Neural cell (in vitro differentiated cells): Measurements from ENCODE around the gene MXD1. TPM values are rescaled to one million over a fixed set of nuclear protein-coding genes. Genes with fewer than 3 reads are reported as not detected.

ENCODE experiments used
- H2AFZ ChIP-seq: fragments of 200-600, 300-800 bp; sonication (generic), shearing (Covaris generic); 2 replicates; pipeline ENCODE4 v1.6.0; 2014; ENCODE audit warnings: low read depth, mild to moderate bottlenecking, antibody characterized with exemption, low read length, moderate library complexity
- H3F3A ChIP-seq: fragments of 200-600 bp; shearing (Covaris generic); 2 replicates; pipeline ENCODE4 v1.6.1; 2016; ENCODE audit warnings: mild to moderate bottlenecking, moderate library complexity, mixed read lengths, antibody characterized with exemption, low read length; ENCODE audit not compliant: insufficient read depth, poor library complexity, severe bottlenecking
- H3K27ac ChIP-seq: fragments of 200-600, 300-800 bp; sonication (generic), shearing (Covaris generic); 2 replicates; pipeline ENCODE4 v1.5.1; 2014; ENCODE audit warnings: mild to moderate bottlenecking, low read length, moderate library complexity
- H3K27me3 ChIP-seq: fragments of 300-800, 200-600 bp; sonication (generic), shearing (Covaris generic); 2 replicates; pipeline ENCODE4 v1.6.0; 2014; ENCODE audit warnings: mild to moderate bottlenecking, low read depth, low read length, moderate library complexity; ENCODE audit not compliant: insufficient read depth
- H3K36me3 ChIP-seq: fragments of 300-800, 200-600 bp; sonication (generic), shearing (Covaris generic); 2 replicates; pipeline ENCODE4 v1.5.1; 2014; ENCODE audit warnings: mild to moderate bottlenecking, antibody characterized with exemption, low read length, moderate library complexity; ENCODE audit not compliant: insufficient read depth
- H3K4me2 ChIP-seq: fragments of 300-800, 200-600 bp; sonication (generic), shearing (Covaris generic); 2 replicates; pipeline ENCODE4 v1.6.0; 2014; ENCODE audit warnings: mild to moderate bottlenecking, low read length
- H3K4me3 ChIP-seq: fragments of 300-800, 200-600 bp; sonication (generic), shearing (Covaris generic); 2 replicates; pipeline ENCODE4 v1.5.1; 2014; ENCODE audit warnings: mild to moderate bottlenecking, low read length, moderate library complexity
- H3K79me2 ChIP-seq: fragments of 200-600 bp; shearing (Covaris generic); replicated peaks from 2 replicates; pipeline ENCODE4 v1.6.0; 2014; ENCODE audit warnings: mild to moderate bottlenecking, low read length, moderate library complexity; ENCODE audit not compliant: insufficient read depth
- H3K9ac ChIP-seq: fragments of 300-800, 200-600 bp; sonication (generic), shearing (Covaris generic); 2 replicates; pipeline ENCODE4 v1.6.1; 2016; ENCODE audit warnings: mild to moderate bottlenecking, low read length, mixed read lengths
- H3K9me2 ChIP-seq: fragments of 200-600 bp; shearing (Covaris generic); 2 replicates; pipeline ENCODE4 v1.6.1; 2016; ENCODE audit warnings: mild to moderate bottlenecking, low read length, mixed read lengths; ENCODE audit not compliant: insufficient read depth
- H3K9me3 ChIP-seq: fragments of 200-600, 300-800 bp; sonication (generic), shearing (Covaris generic); 2 replicates; pipeline ENCODE4 v1.6.1; 2016; ENCODE audit warnings: mild to moderate bottlenecking, mixed run types, low read length, moderate library complexity, mixed read lengths
- H4K20me1 ChIP-seq: fragments of 200-600 bp; shearing (Covaris generic); 2 replicates; pipeline ENCODE4 v1.6.1; 2016; ENCODE audit warnings: mild to moderate bottlenecking, mixed run types; ENCODE audit not compliant: insufficient read depth
- CTCF ChIP-seq: fragments of 450-650 bp; IDR thresholded peaks from 2 replicates; pipeline ENCODE4 v1.5.1; 2014; ENCODE audit warnings: antibody characterized with exemption, mild to moderate bottlenecking, moderate library complexity; ENCODE audit not compliant: poor library complexity, severe bottlenecking
- EP300 ChIP-seq: fragments of 450-650 bp; conservative IDR thresholded peaks from 2 replicates; pipeline ENCODE4 v1.6.1; 2014; ENCODE audit warnings: antibody characterized with exemption, mild to moderate bottlenecking, moderate library complexity; ENCODE audit not compliant: poor library complexity, severe bottlenecking
- EZH2 ChIP-seq: fragments of 200-600, 300-800 bp; shearing (Covaris generic), sonication (generic); IDR thresholded peaks from 2 replicates; pipeline ENCODE4 v1.6.1; 2014; ENCODE audit warnings: antibody characterized with exemption, low read length, borderline replicate concordance, mild to moderate bottlenecking; ENCODE audit not compliant: insufficient read depth, poor library complexity, severe bottlenecking
- MXI1 ChIP-seq: fragments of 450-650 bp; conservative IDR thresholded peaks from 2 replicates; pipeline ENCODE4 v1.6.1; 2014; ENCODE audit warnings: antibody characterized with exemption, mild to moderate bottlenecking; ENCODE audit not compliant: poor library complexity, severe bottlenecking
- POLR2AphosphoS5 ChIP-seq: IDR thresholded peaks from 2 replicates; pipeline ENCODE4 v1.6.1; 2012
- RAD21 ChIP-seq: fragments of 450-650 bp; conservative IDR thresholded peaks from 2 replicates; pipeline ENCODE4 v1.6.1; 2014; ENCODE audit warnings: antibody characterized with exemption, mild to moderate bottlenecking, moderate library complexity
- REST ChIP-seq: IDR thresholded peaks from 2 replicates; pipeline ENCODE4 v1.6.1; 2012; ENCODE audit warnings: borderline replicate concordance
- SMC3 ChIP-seq: fragments of 450-650 bp; conservative IDR thresholded peaks from 2 replicates; pipeline ENCODE4 v1.6.1; 2014; ENCODE audit warnings: antibody characterized with exemption, mild to moderate bottlenecking, moderate library complexity; ENCODE audit not compliant: poor library complexity
- TAF1 ChIP-seq: IDR thresholded peaks from 2 replicates; pipeline ENCODE4 v1.6.1; 2012; ENCODE audit warnings: low read depth
- polyA plus RNA-seq: library from polyadenylated mRNA; depleted of rRNA; stranded (reverse); fragments of >200 nt; gene quantifications from 2 replicates; pipeline ENCODE4 v1.2.3, GENCODE V29; 2014

MXD1 gene
- polyA plus RNA-seq, 1 donor from 2014 or later: 16.4 TPM

GRCh38 chr2:69902213-69902922 is 12.5 kb upstream of the MXD1 start:
- Histone ChIP-seq H3K36me3 (no peaks in the 10 kb centered on the region), H3K4me2 (no peak overlapping the region), H2AFZ (no peak overlapping the region), H3K9me2 (no peaks in the 10 kb centered on the region), H4K20me1 (no peaks in the 10 kb centered on the region), H3K4me3 (no peak overlapping the region), H3K9me3 (no peaks in the 10 kb centered on the region), H3F3A (no peaks in the 10 kb centered on the region), H3K27ac (no peak overlapping the region), H3K9ac (no peak overlapping the region), H3K27me3 (no peaks in the 10 kb centered on the region), H3K79me2 (no peaks in the 10 kb centered on the region)
- no peak for TF ChIP-seq EZH2
- TF ChIP-seq RAD21: no peak
- TF ChIP-seq POLR2AphosphoS5: no peak
- TF ChIP-seq SMC3: no peak
- no peak for TF ChIP-seq CTCF
- TF ChIP-seq TAF1: no peak
- TF ChIP-seq REST: no peak
- no peak for TF ChIP-seq EP300
- no peak for TF ChIP-seq MXI1

GRCh38 chr2:69907216-69907615 is 7.7 kb upstream of the MXD1 start:
- Histone ChIP-seq H3K9ac (no peak overlapping the region), H3K4me2 (no peak overlapping the region), H3K27me3 (no peaks in the 10 kb centered on the region), H3K36me3 (no peaks in the 10 kb centered on the region), H3K4me3 (no peak overlapping the region), H4K20me1 (no peaks in the 10 kb centered on the region), H3F3A (no peaks in the 10 kb centered on the region), H3K9me3 (no peaks in the 10 kb centered on the region), H3K27ac (no peak overlapping the region), H3K79me2 (no peaks in the 10 kb centered on the region), H3K9me2 (no peaks in the 10 kb centered on the region), H2AFZ (no peak overlapping the region)
- TF ChIP-seq MXI1 (no peak), CTCF (no peak), TAF1 (no peak), EZH2 (no peak), REST (no peak), POLR2AphosphoS5 (no peak), SMC3 (no peak), RAD21 (no peak), EP300 (no peak)
